ENCODE results near the gene TEX9.

The TEX9 gene

GRCh38 chr15:56327721-56328502, 37.3 kb upstream of the TEX9 start:
- ATAC-seq = no peak
- TF ChIP-seq POU6F1 (CRISPR knock-in tag; IDR thresholded peaks at IDR 0.05; ENCODE audit: borderline replicate concordance, low read depth) = no peak
- TF ChIP-seq OSR1 (CRISPR knock-in tag; IDR thresholded peaks at IDR 0.05) = no peak

- no peak for TF ChIP-seq POU6F1 (CRISPR knock-in tag; IDR thresholded peaks at IDR 0.05; ENCODE audit: borderline replicate concordance, low read depth)
- no peak for TF ChIP-seq OSR1 (CRISPR knock-in tag; IDR thresholded peaks at IDR 0.05)
- no peak for TF ChIP-seq SNAI2 (CRISPR knock-in tag; IDR thresholded peaks at IDR 0.05)
- TF ChIP-seq RARB (CRISPR knock-in tag; IDR thresholded peaks at IDR 0.05) = no peak
- no peak for TF ChIP-seq PPARA (CRISPR knock-in tag; IDR thresholded peaks at IDR 0.05; ENCODE audit: borderline replicate concordance)
- TF ChIP-seq ZNF565 (CRISPR knock-in tag; conservative IDR thresholded peaks at IDR 0.05; ENCODE audit: low read depth) = no peak
- no peak for TF ChIP-seq BACH2 (CRISPR knock-in tag; IDR thresholded peaks at IDR 0.05; ENCODE audit: borderline replicate concordance)
- no peak for TF ChIP-seq CSRNP3 (CRISPR knock-in tag; IDR thresholded peaks at IDR 0.05)
- no peak for ATAC-seq
Measured at GRCh38 chr15:56337084-56337725, 28.0 kb upstream of the TEX9 start.

- no peak for ATAC-seq
- TF ChIP-seq TOX (CRISPR knock-in tag; IDR thresholded peaks at IDR 0.05; ENCODE audit: borderline replicate concordance) (no peak), PATZ1 (CRISPR knock-in tag; IDR thresholded peaks at IDR 0.05; ENCODE audit: borderline replicate concordance) (no peak), SNAI2 (CRISPR knock-in tag; IDR thresholded peaks at IDR 0.05) (no peak)
Measured at GRCh38 chr15:56339594-56339993, 25.6 kb upstream of the TEX9 start.

- ATAC-seq = no peak
- no peak for TF ChIP-seq SNAI2 (CRISPR knock-in tag; IDR thresholded peaks at IDR 0.05)
- no peak for TF ChIP-seq ZC3H10 (CRISPR knock-in tag; IDR thresholded peaks at IDR 0.05)
- TF ChIP-seq ZNF70 (CRISPR knock-in tag; IDR thresholded peaks at IDR 0.05) = no peak
- TF ChIP-seq OSR1 (CRISPR knock-in tag; IDR thresholded peaks at IDR 0.05) = no peak
- TF ChIP-seq ESRRG (CRISPR knock-in tag; IDR thresholded peaks at IDR 0.05) = no peak
- no peak for TF ChIP-seq TCF4 (CRISPR knock-in tag; IDR thresholded peaks at IDR 0.05; ENCODE audit: borderline replicate concordance)
- no peak for TF ChIP-seq PATZ1 (CRISPR knock-in tag; IDR thresholded peaks at IDR 0.05; ENCODE audit: borderline replicate concordance)
- TF ChIP-seq RARB (CRISPR knock-in tag; IDR thresholded peaks at IDR 0.05) = no peak
- no peak for TF ChIP-seq ARNTL (CRISPR knock-in tag; IDR thresholded peaks at IDR 0.05; ENCODE audit: borderline replicate concordance, low read depth)
Measured at GRCh38 chr15:56341201-56341600, 24.0 kb upstream of the TEX9 start.

GRCh38 chr15:56342653-56343052, 22.6 kb upstream of the TEX9 start:
- no peak for ATAC-seq
- TF ChIP-seq ZNF70 (CRISPR knock-in tag; IDR thresholded peaks at IDR 0.05) = no peak
- no peak for TF ChIP-seq PPARA (CRISPR knock-in tag; IDR thresholded peaks at IDR 0.05; ENCODE audit: borderline replicate concordance)
- TF ChIP-seq CSDC2 (CRISPR knock-in tag; IDR thresholded peaks at IDR 0.05) = no peak
- TF ChIP-seq POU6F1 (CRISPR knock-in tag; IDR thresholded peaks at IDR 0.05; ENCODE audit: borderline replicate concordance, low read depth) = no peak
- TF ChIP-seq ESRRG (CRISPR knock-in tag; IDR thresholded peaks at IDR 0.05) = no peak
- TF ChIP-seq ARNTL (CRISPR knock-in tag; IDR thresholded peaks at IDR 0.05; ENCODE audit: borderline replicate concordance, low read depth) = no peak
- TF ChIP-seq CSRNP3 (CRISPR knock-in tag; IDR thresholded peaks at IDR 0.05) = no peak
- no peak for TF ChIP-seq BACH2 (CRISPR knock-in tag; IDR thresholded peaks at IDR 0.05; ENCODE audit: borderline replicate concordance)
- TF ChIP-seq ZNF565 (CRISPR knock-in tag; conservative IDR thresholded peaks at IDR 0.05; ENCODE audit: low read depth) = no peak
- TF ChIP-seq OSR1 (CRISPR knock-in tag; IDR thresholded peaks at IDR 0.05) = no peak
- no peak for TF ChIP-seq RARB (CRISPR knock-in tag; IDR thresholded peaks at IDR 0.05)
- TF ChIP-seq TOX (CRISPR knock-in tag; IDR thresholded peaks at IDR 0.05; ENCODE audit: borderline replicate concordance) = no peak
